NCI-H524 (cell line): Measurements from ENCODE around the gene RPRML.

ENCODE experiments used
- DNase-seq, 2 experiments: peaks; one replicate each; lab custom pipeline; 2025; lab: John Stamatoyannopoulos, UW

Gene RPRML

GRCh38 chr17:46944931-46945330, 34.1 kb downstream of the RPRML start:
- no peak for DNase-seq

GRCh38 chr17:46943501-46944393, 35.3 kb downstream of the RPRML start:
- DNase-seq = peak in 1 of 2 experiments; percentile 60

- no peak for DNase-seq
Observed at GRCh38 chr17:46943218-46943500, 35.9 kb downstream of the RPRML start.

GRCh38 chr17:46942441-46943217, 36.4 kb downstream of the RPRML start:
- DNase-seq = peak; percentile 71 to 82

- peak; percentile 54 to 81 for DNase-seq
Observed at GRCh38 chr17:46940692-46941404, 38.2 kb downstream of the RPRML start.

GRCh38 chr17:46935658-46936266, 43.3 kb downstream of the RPRML start:
- DNase-seq = no peak

- no peak for DNase-seq
Observed at GRCh38 chr17:46931596-46931995, 47.5 kb downstream of the RPRML start.

- DNase-seq = no peak
Observed at GRCh38 chr17:46930051-46930450, 49.0 kb downstream of the RPRML start.

- peak in 1 of 2 experiments; percentile 21 for DNase-seq
Observed at GRCh38 chr17:46929413-46929812, 49.6 kb downstream of the RPRML start.

- no peak for DNase-seq
Observed at GRCh38 chr17:46928467-46929261, 50.4 kb downstream of the RPRML start.
